ENCODE data around the gene USH1G. TPM values are rescaled to one million over a fixed set of nuclear protein-coding genes. Genes with fewer than 3 reads are reported as not detected.

The USH1G gene
- total and polyA plus RNA-seq, 2 experiments from 2014 or later, result 0.65 to 1.6 TPM

DNA sequence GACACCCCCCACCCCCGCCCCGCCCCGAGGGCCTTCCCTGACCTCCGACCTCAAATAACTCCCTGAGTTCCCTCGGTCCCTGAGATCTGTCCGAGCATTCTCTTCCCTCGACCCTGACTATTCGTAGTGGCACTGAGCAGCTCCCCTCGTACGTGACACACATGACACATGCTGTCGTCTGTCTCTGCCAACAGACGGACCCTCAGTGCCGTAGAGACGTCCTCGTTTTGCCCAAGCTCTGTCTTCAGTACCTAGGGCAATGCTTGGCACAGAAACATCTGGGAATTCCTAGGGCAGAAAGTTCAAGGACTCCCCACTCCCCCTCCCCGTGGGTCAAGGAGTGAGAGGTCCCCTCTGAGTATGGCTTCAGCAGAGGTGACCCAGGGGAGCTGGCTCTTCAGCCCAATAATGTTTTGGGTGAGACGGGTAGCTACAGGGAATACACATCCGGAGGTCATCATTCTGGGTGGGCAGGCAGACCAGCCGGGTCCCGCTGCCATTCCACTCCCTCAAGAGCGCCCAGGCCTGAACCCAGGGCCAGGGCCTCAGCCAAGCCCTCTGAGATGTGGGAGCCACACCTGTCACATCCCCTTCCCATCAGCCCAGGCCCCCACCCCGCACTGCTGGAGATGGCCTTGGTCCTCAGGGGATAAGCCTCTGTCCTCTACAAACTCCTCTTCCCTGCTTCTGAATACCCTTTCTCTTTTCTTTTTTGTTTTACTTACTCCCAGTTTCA is 29.0 kb downstream of the USH1G start:
- TF ChIP-seq EZH2 (IDR thresholded peaks at IDR 0.05; ENCODE audit: borderline replicate concordance) (no peak), EZH2phosphoT487 (IDR thresholded peaks at IDR 0.05; ENCODE audit: low read depth, severe bottlenecking, unreplicated experiment) (no peak)
- TF ChIP-seq, protein P1, sequence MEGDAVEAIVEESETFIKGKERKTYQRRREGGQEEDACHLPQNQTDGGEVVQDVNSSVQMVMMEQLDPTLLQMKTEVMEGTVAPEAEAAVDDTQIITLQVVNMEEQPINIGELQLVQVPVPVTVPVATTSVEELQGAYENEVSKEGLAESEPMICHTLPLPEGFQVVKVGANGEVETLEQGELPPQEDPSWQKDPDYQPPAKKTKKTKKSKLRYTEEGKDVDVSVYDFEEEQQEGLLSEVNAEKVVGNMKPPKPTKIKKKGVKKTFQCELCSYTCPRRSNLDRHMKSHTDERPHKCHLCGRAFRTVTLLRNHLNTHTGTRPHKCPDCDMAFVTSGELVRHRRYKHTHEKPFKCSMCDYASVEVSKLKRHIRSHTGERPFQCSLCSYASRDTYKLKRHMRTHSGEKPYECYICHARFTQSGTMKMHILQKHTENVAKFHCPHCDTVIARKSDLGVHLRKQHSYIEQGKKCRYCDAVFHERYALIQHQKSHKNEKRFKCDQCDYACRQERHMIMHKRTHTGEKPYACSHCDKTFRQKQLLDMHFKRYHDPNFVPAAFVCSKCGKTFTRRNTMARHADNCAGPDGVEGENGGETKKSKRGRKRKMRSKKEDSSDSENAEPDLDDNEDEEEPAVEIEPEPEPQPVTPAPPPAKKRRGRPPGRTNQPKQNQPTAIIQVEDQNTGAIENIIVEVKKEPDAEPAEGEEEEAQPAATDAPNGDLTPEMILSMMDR (IDR thresholded peaks at IDR 0.05; ENCODE audit: poor library complexity), result no peak
- H3K27me3 ChIP-seq, result peaks cover 51% of the 10 kb centered on the region
- 45% methylated on average over 17 of the region's 22 CpGs for WGBS (ENCODE audit: low lambda C conversion rate, missing lambda C conversion rate)
- H3K27ac ChIP-seq, result no peak overlapping the region
- peak overlapping the region; percentile 87 for H3K4me2 ChIP-seq
- peak overlapping the region; percentile 37 for H2AFZ ChIP-seq
- H3K4me3 ChIP-seq, result no peak overlapping the region
- no peaks in the 10 kb centered on the region for H4K20me1 ChIP-seq (ENCODE audit: insufficient read depth, poor library complexity, severe bottlenecking)
- no peaks in the 10 kb centered on the region for H3K9me3 ChIP-seq (ENCODE audit: low read depth)
- DNase-seq (ENCODE audit: low spot score), result peak; percentile 4
- H3K79me2 ChIP-seq, result no peaks in the 10 kb centered on the region
- H3K9me2 ChIP-seq (replicated peaks; ENCODE audit: insufficient read depth), result no peaks in the 10 kb centered on the region
- no peaks in the 10 kb centered on the region for H3K36me3 ChIP-seq (replicated peaks; ENCODE audit: insufficient read depth, low read depth)
- H3K4me1 ChIP-seq (ENCODE audit: insufficient read depth), result peaks cover 9% of the 10 kb centered on the region

DNA sequence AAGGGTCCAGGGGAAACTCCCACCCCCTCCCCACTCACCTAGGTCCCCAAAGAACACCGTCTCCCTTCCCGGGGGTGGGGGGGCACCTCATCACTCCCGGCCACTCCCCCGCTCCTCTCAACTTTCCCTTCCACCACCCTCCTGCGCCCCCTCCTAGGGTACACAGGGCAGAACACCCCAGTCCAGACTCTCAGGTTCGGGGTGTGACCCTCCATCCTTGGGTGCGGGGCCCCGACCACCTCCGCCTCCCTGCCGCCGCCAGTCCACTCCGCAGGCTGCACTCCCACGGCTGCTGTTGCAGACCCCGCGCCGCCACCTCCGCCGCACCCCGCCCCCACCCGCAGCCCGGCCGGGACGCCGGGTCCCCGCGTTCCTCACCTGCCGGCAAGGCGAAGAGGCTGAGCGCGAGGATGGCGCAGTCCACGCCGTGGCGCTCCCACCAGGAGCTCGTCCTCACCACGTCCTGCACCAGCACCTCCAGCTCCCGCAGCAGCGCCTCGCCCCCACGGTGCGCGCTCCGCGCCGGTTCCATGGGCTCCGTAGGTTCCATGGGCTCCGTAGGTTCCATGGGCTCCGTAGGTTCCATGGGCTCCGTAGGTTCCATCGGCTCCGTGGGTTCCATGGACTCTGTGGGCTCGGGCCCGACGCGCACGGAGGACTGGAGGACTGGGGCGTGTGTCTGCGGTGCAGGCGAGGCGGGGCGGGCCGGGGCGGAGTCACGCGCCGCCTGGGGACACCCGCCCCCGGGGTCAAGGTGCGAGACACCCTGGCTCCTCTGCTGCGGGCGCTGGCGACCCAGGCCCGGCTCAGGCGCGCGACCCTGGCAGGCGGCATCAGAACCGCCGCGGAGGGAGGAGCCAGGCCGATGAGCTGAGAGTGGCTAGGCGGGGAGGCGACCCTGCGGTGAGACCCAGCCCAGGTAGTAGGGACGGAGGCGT is 29.8 kb downstream of the USH1G start, which contains the start of gene FADS6:
TSS of gene FADS6 (minus strand) at position 660 of the 938 bp plus-strand sequence. CDS start at position 622, 38 bp downstream.
- Histone ChIP-seq H3K4me2 (peak within 1 kb of the TSS; percentile 87), H2AFZ (peak within 1 kb of the TSS; percentile 37), H3K4me1 (ENCODE audit: insufficient read depth) (peaks cover 9% of the 10 kb centered on the region), H3K79me2 (no peaks in the 10 kb centered on the region), H4K20me1 (ENCODE audit: insufficient read depth, poor library complexity, severe bottlenecking) (no peaks in the 10 kb centered on the region), H3K36me3 (replicated peaks; ENCODE audit: insufficient read depth, low read depth) (no peaks in the 10 kb centered on the region), H3K4me3 (peak within 1 kb of the TSS; percentile 45), H3K9me2 (replicated peaks; ENCODE audit: insufficient read depth) (no peaks in the 10 kb centered on the region), H3K9me3 (ENCODE audit: low read depth) (no peaks in the 10 kb centered on the region), H3K27ac (no peak within 1 kb of the TSS), H3K27me3 (peaks cover 51% of the 10 kb centered on the region)
- WGBS (ENCODE audit: low lambda C conversion rate, missing lambda C conversion rate), result 4% methylated on average over 41 of the region's 86 CpGs
- peak; percentile 61 for DNase-seq (ENCODE audit: low spot score)
- TF ChIP-seq, protein P1 (IDR thresholded peaks at IDR 0.05; ENCODE audit: poor library complexity), result no peak
- no peak for TF ChIP-seq EZH2phosphoT487 (IDR thresholded peaks at IDR 0.05; ENCODE audit: low read depth, severe bottlenecking, unreplicated experiment)
- TF ChIP-seq EZH2 (IDR thresholded peaks at IDR 0.05; ENCODE audit: borderline replicate concordance), result peak; percentile 87

DNA sequence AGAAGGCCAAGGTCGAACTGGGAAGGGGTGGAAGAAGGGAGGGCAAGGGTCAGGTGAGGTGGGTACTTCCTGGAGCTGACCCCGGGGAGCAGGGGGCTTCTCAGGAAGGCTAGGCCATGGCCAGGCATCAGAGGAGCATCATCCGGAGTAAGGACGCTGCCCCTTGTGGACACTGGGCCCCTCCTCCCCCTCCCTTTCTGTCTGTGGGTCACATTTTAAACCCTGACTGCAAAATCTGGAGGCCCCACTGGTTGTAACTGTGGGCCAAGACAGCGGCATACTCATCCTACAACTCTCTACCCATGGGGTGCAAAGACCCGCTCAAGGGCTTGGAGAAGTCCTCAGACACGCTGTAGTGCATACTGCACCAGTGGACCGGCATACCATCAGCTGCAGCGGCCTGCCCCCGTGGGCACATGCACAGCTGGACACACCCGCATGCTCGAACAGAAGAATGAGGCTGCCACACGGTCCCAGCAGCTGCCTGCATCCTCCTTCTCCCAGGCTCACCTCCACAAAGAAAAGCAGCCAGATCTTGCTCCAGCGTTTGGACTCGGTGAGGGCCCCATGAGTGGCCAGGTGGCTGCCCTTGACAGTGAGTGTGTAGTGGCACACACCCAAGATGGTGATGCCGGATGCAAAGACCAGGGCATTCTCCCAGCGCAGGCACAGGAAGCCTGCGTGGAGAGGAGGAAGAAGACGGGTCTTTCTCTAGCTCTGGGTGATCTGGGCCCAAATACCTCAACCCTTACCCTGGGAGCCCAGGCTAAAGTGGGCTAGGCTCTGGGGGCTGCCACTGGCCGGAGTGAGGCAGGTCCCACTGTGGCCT is 30.8 kb downstream of the USH1G start:
- no peak for DNase-seq (ENCODE audit: low spot score)

More for the DNA sequence above, 30.8 kb downstream of the USH1G start:
- peaks cover 9% of the 10 kb centered on the region for H3K4me1 ChIP-seq (ENCODE audit: insufficient read depth)
- no peaks in the 10 kb centered on the region for H3K9me3 ChIP-seq (ENCODE audit: low read depth)
- H3K79me2 ChIP-seq, result no peaks in the 10 kb centered on the region
- TF ChIP-seq EZH2phosphoT487 (IDR thresholded peaks at IDR 0.05; ENCODE audit: low read depth, severe bottlenecking, unreplicated experiment) (no peak), EZH2 (IDR thresholded peaks at IDR 0.05; ENCODE audit: borderline replicate concordance) (no peak)
- TF ChIP-seq, protein P1 (IDR thresholded peaks at IDR 0.05; ENCODE audit: poor library complexity), result no peak
- H3K27me3 ChIP-seq, result peaks cover 47% of the 10 kb centered on the region
- H3K36me3 ChIP-seq (replicated peaks; ENCODE audit: insufficient read depth, low read depth), result no peaks in the 10 kb centered on the region
- WGBS (ENCODE audit: low lambda C conversion rate, missing lambda C conversion rate), result 87% methylated on average over 20 of the region's 20 CpGs
- peak overlapping the region; percentile 87 for H3K4me2 ChIP-seq
- H4K20me1 ChIP-seq (ENCODE audit: insufficient read depth, poor library complexity, severe bottlenecking), result no peaks in the 10 kb centered on the region
- H2AFZ ChIP-seq, result no peak overlapping the region
- no peak overlapping the region for H3K4me3 ChIP-seq
- no peak overlapping the region for H3K27ac ChIP-seq
- H3K9me2 ChIP-seq (replicated peaks; ENCODE audit: insufficient read depth), result no peaks in the 10 kb centered on the region

Data from hepatocyte (in vitro differentiated cells).